Measurements from ENCODE around the gene LRP3. TPM values are rescaled to one million over a fixed set of nuclear protein-coding genes. Genes with fewer than 3 reads are reported as not detected.
A peak's percentile ranks its signal among the peaks of the same experiment; 100 is the strongest.

Gene LRP3
- total and polyA plus RNA-seq, 2 donors (not counting 1 experiment from before 2014, with no cell fraction given): 4.0 to 24.4 TPM

GRCh38 chr19:33219261-33219815, 25.2 kb downstream of the LRP3 start:
- H3K27ac ChIP-seq (ENCODE audit: insufficient read depth, low read length): no peak overlapping the region
- peaks cover 5% of the 10 kb centered on the region for H3K27me3 ChIP-seq (ENCODE audit: control insufficient read depth, insufficient read depth, low read length)
- H3K4me2 ChIP-seq (ENCODE audit: extremely low read depth, insufficient read depth, low read length): no peak overlapping the region
- no peak overlapping the region for H3K4me3 ChIP-seq (replicated peaks in 1 of 4; ENCODE audit: control extremely low read depth in 1 of 4, insufficient read depth in 1 of 4, low read depth in 3 of 4, low read length in 4 of 4)
- H3K4me1 ChIP-seq (ENCODE audit: control insufficient read depth, extremely low read depth, insufficient read depth, low read length): no peaks in the 10 kb centered on the region
- TF ChIP-seq EZH2 (IDR thresholded peaks at IDR 0.05; ENCODE audit: low read length, missing control alignments) (no peak), CTCF (conservative IDR thresholded peaks at IDR 0.05 in 1 of 2, IDR thresholded peaks at IDR 0.05 in 1 of 2; ENCODE audit: low read depth in 1 of 2, low read length in 2 of 2) (peak in 1 of 2 donors; percentile 24)
- no peaks in the 10 kb centered on the region for H3K36me3 ChIP-seq (ENCODE audit: control insufficient read depth, insufficient read depth, low read length)
- DNase-seq (ENCODE audit: low read depth in 2 of 2): peak in 1 of 2 donors; percentile 88
- no peak overlapping the region for H3K9ac ChIP-seq (ENCODE audit: insufficient read depth, low read length)
- no peak overlapping the region for H2AFZ ChIP-seq (ENCODE audit: low read length)
- no peaks in the 10 kb centered on the region for H3K9me3 ChIP-seq (ENCODE audit: control insufficient read depth, insufficient read depth, low read depth, low read length)
- H4K20me1 ChIP-seq (ENCODE audit: control insufficient read depth, extremely low read depth, insufficient read depth, low read length): no peaks in the 10 kb centered on the region
- H3K79me2 ChIP-seq (ENCODE audit: control insufficient read depth, insufficient read depth, low read length): no peaks in the 10 kb centered on the region

- H3K27ac ChIP-seq (ENCODE audit: insufficient read depth, low read length): no peak overlapping the region
- no peak for TF ChIP-seq CTCF (conservative IDR thresholded peaks at IDR 0.05 in 1 of 2, IDR thresholded peaks at IDR 0.05 in 1 of 2; ENCODE audit: low read depth in 1 of 2, low read length in 2 of 2)
- TF ChIP-seq EZH2 (IDR thresholded peaks at IDR 0.05; ENCODE audit: low read length, missing control alignments): no peak
- H3K4me2 ChIP-seq (ENCODE audit: extremely low read depth, insufficient read depth, low read length): no peak overlapping the region
- no peak overlapping the region for H3K9ac ChIP-seq (ENCODE audit: insufficient read depth, low read length)
- no peaks in the 10 kb centered on the region for H3K4me1 ChIP-seq (ENCODE audit: control insufficient read depth, extremely low read depth, insufficient read depth, low read length)
- H3K36me3 ChIP-seq (ENCODE audit: control insufficient read depth, insufficient read depth, low read length): no peaks in the 10 kb centered on the region
- H2AFZ ChIP-seq (ENCODE audit: low read length): no peak overlapping the region
- H3K9me3 ChIP-seq (ENCODE audit: control insufficient read depth, insufficient read depth, low read depth, low read length): no peaks in the 10 kb centered on the region
- no peaks in the 10 kb centered on the region for H4K20me1 ChIP-seq (ENCODE audit: control insufficient read depth, extremely low read depth, insufficient read depth, low read length)
- no peak for DNase-seq (ENCODE audit: low read depth in 2 of 2)
- no peaks in the 10 kb centered on the region for H3K79me2 ChIP-seq (ENCODE audit: control insufficient read depth, insufficient read depth, low read length)
- peaks cover 12% of the 10 kb centered on the region for H3K27me3 ChIP-seq (ENCODE audit: control insufficient read depth, insufficient read depth, low read length)
- no peak overlapping the region for H3K4me3 ChIP-seq (replicated peaks in 1 of 4; ENCODE audit: control extremely low read depth in 1 of 4, insufficient read depth in 1 of 4, low read depth in 3 of 4, low read length in 4 of 4)
These were observed 26.0 kb downstream of the LRP3 start for GRCh38 chr19:33220115-33220514.

GRCh38 chr19:33220735-33221134, 26.6 kb downstream of the LRP3 start:
- Histone ChIP-seq H3K27me3 (ENCODE audit: control insufficient read depth, insufficient read depth, low read length) (peaks cover 17% of the 10 kb centered on the region), H3K4me1 (ENCODE audit: control insufficient read depth, extremely low read depth, insufficient read depth, low read length) (no peaks in the 10 kb centered on the region), H2AFZ (ENCODE audit: low read length) (no peak overlapping the region), H3K4me3 (replicated peaks in 1 of 4; ENCODE audit: control extremely low read depth in 1 of 4, insufficient read depth in 1 of 4, low read depth in 3 of 4, low read length in 4 of 4) (no peak overlapping the region), H3K36me3 (ENCODE audit: control insufficient read depth, insufficient read depth, low read length) (no peaks in the 10 kb centered on the region), H3K9me3 (ENCODE audit: control insufficient read depth, insufficient read depth, low read depth, low read length) (no peaks in the 10 kb centered on the region), H3K9ac (ENCODE audit: insufficient read depth, low read length) (no peak overlapping the region), H3K27ac (ENCODE audit: insufficient read depth, low read length) (no peak overlapping the region), H3K4me2 (ENCODE audit: extremely low read depth, insufficient read depth, low read length) (no peak overlapping the region), H3K79me2 (ENCODE audit: control insufficient read depth, insufficient read depth, low read length) (no peaks in the 10 kb centered on the region), H4K20me1 (ENCODE audit: control insufficient read depth, extremely low read depth, insufficient read depth, low read length) (no peaks in the 10 kb centered on the region)
- DNase-seq (ENCODE audit: low read depth in 2 of 2): no peak
- TF ChIP-seq EZH2 (IDR thresholded peaks at IDR 0.05; ENCODE audit: low read length, missing control alignments) (no peak), CTCF (conservative IDR thresholded peaks at IDR 0.05 in 1 of 2, IDR thresholded peaks at IDR 0.05 in 1 of 2; ENCODE audit: low read depth in 1 of 2, low read length in 2 of 2) (no peak)

Measured in fibroblast of lung (primary cell).